Activated T-cell treated with anti-CD3 and anti-CD28 coated beads for 4 hours (primary cell): Measurements from ENCODE around the gene ABCA9.
"Not testable (repeated sequence)": the region's sequence is repeated elsewhere in the genome, so short reads cannot be mapped to it uniquely, and the experiment has no call there.

Experiments used
- DNase-seq: peaks from one replicate; pipeline ENCODE4 v3.0.0-alpha.2; 2020

ABCA9 gene, protein sequence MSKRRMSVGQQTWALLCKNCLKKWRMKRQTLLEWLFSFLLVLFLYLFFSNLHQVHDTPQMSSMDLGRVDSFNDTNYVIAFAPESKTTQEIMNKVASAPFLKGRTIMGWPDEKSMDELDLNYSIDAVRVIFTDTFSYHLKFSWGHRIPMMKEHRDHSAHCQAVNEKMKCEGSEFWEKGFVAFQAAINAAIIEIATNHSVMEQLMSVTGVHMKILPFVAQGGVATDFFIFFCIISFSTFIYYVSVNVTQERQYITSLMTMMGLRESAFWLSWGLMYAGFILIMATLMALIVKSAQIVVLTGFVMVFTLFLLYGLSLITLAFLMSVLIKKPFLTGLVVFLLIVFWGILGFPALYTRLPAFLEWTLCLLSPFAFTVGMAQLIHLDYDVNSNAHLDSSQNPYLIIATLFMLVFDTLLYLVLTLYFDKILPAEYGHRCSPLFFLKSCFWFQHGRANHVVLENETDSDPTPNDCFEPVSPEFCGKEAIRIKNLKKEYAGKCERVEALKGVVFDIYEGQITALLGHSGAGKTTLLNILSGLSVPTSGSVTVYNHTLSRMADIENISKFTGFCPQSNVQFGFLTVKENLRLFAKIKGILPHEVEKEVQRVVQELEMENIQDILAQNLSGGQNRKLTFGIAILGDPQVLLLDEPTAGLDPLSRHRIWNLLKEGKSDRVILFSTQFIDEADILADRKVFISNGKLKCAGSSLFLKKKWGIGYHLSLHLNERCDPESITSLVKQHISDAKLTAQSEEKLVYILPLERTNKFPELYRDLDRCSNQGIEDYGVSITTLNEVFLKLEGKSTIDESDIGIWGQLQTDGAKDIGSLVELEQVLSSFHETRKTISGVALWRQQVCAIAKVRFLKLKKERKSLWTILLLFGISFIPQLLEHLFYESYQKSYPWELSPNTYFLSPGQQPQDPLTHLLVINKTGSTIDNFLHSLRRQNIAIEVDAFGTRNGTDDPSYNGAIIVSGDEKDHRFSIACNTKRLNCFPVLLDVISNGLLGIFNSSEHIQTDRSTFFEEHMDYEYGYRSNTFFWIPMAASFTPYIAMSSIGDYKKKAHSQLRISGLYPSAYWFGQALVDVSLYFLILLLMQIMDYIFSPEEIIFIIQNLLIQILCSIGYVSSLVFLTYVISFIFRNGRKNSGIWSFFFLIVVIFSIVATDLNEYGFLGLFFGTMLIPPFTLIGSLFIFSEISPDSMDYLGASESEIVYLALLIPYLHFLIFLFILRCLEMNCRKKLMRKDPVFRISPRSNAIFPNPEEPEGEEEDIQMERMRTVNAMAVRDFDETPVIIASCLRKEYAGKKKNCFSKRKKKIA (N-terminal part only)

GRCh38 chr17:69060822-69061221 lies at the start of gene ABCA9:
Gene ABCA9, minus strand, starts transcription at chr17:69060927. Its CDS starts 9,801 bp downstream, at chr17:69051126.
- no peak for DNase-seq

- no peak for DNase-seq
These were observed 45.4 kb upstream of the ABCA9 start for GRCh38 chr17:69105907-69106730.

DNA sequence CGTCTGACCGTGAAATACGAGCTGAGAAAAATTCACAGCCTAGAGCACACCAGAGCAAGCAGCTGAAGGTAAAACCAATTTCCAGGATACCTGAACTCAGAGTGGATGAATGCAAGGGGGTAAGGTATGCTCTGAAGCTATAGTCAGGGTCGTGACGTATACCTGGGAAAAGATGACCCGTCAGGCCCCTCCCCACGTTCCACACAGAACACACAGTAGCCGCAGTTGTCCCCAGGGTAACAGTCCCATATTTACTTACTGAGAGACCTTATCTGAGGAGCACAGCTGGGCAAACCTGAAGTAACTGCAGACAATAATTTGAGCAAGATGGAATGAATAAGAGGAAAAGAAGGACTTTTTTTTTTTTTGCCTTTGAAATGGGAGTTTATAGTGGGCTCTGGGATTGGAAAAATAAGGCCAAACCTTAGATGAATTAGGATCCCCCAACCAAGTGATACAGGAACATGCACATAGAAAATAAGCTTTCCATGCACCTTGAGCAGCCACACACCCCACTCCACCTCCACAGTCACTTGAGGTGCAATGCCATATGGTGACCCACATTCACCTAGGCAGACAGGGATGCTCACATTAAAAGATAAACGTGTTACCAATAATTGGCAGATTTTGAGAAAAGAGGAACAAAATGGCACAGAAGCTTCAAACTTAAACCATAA lies 43.0 kb upstream of the ABCA9 start:
- no peak for DNase-seq

- no peak for DNase-seq
These were observed 37.9 kb upstream of the ABCA9 start for GRCh38 chr17:69098625-69099024.

DNA sequence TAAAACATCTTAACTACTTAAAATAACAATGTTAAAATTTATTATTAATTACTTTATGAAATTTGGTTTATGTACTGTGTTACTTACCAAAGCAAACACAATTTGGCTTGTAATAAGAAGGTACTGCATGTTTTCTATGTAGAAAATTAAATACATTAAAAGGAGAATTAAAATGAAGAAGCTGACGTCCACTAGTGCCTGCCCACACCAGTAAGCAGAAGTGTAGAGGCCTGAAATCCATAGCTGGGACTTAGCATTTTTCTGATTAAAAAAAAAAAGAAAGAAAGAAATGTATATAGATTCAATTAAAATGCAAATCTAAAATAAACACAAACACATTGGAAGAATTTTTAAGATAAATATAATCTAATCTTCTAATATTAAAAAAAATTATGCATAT lies 35.8 kb upstream of the ABCA9 start:
- DNase-seq, result no peak

DNA sequence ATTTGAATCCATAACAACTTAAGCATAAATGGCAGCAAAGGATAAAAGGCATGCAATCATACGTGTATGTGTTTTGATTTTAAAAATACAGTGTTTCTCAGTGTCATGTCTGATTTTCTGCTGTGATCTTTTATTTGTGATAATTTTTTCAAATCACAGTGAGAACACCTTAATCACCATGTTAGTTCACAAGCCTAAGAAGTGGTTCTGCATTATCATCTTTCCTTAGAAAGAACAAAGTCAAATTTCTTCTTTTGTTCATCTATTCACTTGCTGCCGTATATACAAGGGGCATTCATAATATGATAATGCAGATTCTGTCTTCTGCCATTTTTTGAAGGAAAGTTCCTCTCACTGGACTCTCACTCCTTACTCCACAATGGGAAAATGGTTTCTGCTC lies 33.3 kb upstream of the ABCA9 start:
- no peak for DNase-seq

DNA sequence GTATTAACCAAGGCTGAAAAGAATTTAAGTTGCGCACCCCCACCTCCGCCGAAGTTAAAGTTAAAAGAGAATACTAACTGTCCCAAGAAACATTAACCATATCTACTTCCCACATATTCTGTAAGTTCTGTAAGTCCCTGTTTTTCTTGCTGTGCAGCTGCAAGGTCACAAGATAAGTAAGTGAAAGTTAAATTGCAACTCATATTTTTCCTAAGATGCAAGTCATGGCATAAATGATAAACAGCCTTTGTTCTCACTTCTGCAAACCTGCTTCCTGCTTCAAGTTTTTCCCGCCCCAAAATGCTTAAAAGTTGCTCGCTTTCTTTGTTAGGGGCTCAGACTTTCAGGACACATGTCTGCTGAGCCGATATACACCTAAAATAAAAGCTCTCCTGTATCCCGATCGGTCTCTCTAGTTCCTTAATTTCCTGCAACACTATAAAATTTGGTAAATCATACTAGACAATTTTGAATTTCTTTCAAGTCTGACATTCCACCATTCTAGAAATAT lies 32.6 kb upstream of the ABCA9 start:
- DNase-seq, result no peak

GRCh38 chr17:69090365-69090764 lies 29.6 kb upstream of the ABCA9 start:
- no peak for DNase-seq

GRCh38 chr17:69088643-69089200 lies 28.0 kb upstream of the ABCA9 start:
- DNase-seq, result no peak

DNA sequence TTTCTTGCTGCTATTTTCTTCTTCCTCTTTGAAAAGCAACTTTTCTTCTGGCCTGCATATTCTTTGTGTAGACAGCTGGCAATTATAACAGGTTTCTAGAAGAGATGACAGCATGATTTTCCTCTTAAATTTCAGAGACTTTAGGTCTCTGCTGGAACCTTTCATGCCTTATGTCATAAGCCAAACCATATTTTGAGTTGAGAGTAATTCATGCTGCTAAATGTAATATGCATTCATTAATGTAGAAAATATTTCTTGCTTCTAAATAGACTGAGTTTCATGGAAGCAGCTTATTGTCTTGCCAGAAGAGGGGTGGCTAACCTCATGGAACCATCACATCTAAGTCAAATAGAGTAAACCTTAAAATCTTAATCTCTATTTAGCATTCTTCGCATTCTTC lies 25.9 kb upstream of the ABCA9 start:
- no peak for DNase-seq

GRCh38 chr17:69084911-69085310 lies 24.2 kb upstream of the ABCA9 start:
- no peak for DNase-seq

DNA sequence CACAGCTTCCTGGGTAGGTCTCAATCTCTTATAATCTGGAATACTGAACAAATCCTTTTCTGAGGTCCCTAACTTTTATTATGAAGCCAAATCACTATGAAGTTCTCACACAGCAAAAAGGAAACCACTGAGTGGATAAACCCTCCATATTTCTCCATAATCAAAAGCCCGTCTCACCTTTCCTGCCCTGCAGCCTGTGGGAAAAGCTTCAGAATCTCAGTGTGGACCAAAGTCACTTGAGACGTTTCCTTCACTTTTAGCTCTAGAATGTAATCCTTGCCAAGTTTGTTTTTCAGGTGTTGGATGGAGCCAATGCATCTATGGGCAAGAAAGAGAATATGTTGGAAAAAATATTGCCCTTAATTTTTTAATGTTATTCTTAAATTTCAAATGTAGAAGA lies 22.0 kb upstream of the ABCA9 start:
- DNase-seq, result no peak

- DNase-seq, result no peak
These were observed 18.1 kb upstream of the ABCA9 start for GRCh38 chr17:69078864-69079263.

DNA sequence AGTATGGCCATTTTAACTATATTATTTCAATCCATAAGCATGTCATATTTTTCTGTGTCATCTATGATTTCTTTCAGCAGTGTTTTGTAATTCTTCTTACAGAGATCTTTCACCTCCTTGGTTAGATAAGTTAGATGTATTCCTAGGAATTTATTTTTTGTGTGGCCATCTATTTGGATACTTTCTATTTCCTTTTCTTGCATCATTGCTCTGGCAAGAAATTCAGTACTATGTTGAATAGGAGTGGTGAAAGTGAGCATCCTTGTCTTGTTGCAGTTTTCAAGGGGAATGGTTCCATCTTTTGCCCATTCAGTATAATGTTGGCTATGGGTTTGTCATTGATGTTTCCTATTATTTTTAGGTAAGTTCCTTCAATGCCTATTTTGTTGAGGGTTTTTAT lies 15.1 kb upstream of the ABCA9 start:
- no peak for DNase-seq

DNA sequence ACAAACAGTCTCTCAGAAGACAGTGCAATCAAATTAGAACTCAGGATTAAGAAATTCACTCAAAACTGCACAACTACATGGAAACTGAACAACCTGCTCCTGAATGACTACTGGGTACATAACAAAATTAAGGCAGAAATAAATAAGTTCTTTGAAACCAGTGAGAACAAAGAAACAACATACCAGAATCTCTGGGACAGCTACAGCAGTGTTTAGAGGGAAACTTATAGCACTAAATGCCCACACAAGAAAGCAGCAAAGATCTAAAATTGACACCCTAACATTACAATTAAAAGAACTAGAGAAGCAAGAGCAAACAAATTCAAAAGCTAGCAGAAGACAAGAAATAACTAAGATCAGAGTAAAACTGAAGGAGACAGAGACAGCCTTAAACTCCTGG lies 12.7 kb upstream of the ABCA9 start:
- DNase-seq, result not testable (repeated sequence)

GRCh38 chr17:69072803-69073256 lies 12.1 kb upstream of the ABCA9 start:
- not testable (repeated sequence) for DNase-seq

- DNase-seq, result not testable (repeated sequence)
These were observed 10.5 kb upstream of the ABCA9 start for GRCh38 chr17:69071233-69071586.

- DNase-seq, result not testable (repeated sequence)
These were observed 9.9 kb upstream of the ABCA9 start for GRCh38 chr17:69070378-69071232.

GRCh38 chr17:69069226-69069750 lies 8.6 kb upstream of the ABCA9 start:
- no peak for DNase-seq
